NCI-H748 (cell line): Measurements from ENCODE around the gene C1QTNF12.
"Not testable (repeated sequence)": the region's sequence is repeated elsewhere in the genome, so short reads cannot be mapped to it uniquely, and the experiment has no call there.

Experiments used
- DNase-seq: peaks from one replicate; lab custom pipeline; 2025; ENCODE audit not compliant: unreplicated experiment; lab: John Stamatoyannopoulos, UW

C1QTNF12 gene

DNA sequence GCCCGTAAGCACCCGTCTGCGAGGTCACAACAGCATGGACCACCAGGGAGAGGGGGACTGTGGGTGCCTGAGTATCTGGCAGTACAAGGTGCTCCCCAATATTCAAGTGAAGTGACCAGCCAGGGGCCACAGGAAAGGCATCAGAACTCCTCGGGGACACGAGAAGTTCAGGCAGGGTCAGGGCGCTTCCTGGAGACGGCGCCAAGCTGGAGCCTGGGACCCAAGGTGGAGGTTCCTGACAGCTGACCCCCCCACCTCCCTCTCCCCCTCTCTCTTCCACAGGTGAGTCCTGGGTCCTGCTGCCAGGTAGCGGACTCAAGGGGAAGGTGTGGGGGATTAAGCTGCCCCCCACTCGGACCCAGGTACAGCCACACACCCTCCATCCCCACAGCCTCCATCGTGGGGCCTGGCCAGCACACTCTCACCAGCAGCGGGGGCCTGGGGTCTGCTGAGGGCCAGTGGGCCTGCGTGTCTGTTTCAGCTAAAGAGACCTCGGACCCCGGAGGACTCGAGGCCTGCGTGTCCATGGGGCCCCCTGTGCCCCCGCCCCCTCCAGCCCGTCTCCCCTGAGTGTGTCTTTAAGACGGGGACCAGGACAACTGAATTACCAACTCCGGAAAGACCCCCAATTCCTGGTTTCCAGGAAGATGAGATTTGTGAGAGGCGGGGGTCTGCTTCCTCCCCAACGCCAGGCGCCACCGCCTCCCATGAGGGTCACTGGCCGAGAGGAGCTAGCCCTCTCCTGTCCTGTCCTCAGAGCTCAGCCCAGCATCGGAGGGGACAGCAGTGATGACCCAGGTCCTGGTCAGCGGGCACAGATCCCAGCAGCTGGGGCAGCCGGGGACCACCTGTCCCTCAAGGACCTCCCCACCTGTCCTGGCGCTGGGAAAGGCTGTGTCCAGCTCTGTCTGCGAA is 46.3 kb downstream of the C1QTNF12 start:
- no peak for DNase-seq

DNA sequence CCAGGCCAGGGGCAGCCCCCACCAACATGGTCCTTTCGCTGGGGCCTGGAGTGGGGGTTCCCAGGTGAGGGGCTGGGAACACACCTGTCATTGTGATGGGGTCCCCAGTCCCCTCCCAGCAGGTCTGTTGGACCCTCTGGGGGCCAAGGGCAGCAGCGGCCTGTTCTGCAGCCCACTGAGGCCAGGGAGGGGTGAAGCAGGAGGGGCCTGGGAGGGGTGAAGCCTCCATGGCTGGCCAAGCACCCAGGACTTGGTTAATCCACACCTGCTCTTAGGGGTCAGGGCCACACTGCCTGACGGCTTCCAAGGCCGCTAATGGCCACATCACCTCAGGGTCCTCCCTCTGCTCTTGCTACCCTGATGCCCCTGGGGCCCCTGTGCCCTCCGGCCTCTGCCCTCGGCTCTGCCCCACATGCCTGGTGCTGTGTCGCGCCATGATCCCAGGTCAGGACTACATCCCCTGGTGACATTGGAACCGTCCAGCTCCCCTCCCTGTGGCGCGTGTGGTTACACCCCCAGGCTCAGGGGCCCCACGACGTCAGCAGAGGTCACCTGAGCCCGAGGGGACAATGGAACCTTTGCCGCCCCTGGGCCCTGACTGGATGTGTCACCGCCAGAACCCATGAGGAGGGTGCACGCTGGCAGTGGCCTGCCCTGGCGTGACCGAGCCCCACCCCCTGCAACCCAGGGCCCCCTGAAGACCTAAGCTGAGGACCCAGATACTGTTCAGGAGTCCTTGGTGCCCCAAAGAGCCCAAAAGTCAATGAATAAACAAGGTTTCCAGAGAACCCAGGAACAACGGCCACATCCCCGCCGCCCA is 47.2 kb downstream of the C1QTNF12 start:
- no peak for DNase-seq

DNA sequence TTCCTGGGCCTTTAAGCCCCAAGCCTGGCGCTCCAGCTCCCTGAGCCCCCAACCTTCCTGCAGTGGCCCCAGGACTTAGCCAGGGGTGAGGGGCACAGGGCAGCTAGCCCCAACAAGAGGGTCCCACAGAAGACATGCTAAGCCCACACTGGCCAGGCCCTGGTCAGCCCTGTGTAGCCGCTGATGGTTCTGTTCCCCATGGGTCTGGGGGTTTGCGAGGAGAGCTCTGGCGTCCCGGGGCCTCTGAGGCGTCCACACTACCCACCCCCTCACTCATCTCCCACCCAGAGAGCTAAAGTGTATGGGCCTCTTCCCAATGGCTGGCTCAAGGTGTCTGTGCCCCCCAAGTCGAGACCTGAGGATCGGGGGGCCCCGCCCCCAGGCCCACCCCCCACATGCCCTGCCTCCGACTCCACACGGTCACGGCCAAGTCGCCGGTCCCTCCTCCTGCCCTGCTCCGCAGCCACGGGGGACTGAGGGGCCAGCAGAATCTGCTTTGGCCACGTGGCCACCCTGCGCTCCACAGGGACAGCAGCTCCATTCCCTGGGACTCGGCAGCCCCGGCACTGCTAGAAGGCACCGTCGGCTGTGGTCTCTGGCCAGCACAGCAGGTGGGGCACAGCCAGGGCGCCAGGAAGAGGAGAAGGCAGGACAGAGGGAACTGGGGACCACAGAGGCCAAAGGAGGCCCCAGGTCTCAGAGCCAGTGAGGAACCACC is 47.9 kb downstream of the C1QTNF12 start:
- DNase-seq, result no peak

DNA sequence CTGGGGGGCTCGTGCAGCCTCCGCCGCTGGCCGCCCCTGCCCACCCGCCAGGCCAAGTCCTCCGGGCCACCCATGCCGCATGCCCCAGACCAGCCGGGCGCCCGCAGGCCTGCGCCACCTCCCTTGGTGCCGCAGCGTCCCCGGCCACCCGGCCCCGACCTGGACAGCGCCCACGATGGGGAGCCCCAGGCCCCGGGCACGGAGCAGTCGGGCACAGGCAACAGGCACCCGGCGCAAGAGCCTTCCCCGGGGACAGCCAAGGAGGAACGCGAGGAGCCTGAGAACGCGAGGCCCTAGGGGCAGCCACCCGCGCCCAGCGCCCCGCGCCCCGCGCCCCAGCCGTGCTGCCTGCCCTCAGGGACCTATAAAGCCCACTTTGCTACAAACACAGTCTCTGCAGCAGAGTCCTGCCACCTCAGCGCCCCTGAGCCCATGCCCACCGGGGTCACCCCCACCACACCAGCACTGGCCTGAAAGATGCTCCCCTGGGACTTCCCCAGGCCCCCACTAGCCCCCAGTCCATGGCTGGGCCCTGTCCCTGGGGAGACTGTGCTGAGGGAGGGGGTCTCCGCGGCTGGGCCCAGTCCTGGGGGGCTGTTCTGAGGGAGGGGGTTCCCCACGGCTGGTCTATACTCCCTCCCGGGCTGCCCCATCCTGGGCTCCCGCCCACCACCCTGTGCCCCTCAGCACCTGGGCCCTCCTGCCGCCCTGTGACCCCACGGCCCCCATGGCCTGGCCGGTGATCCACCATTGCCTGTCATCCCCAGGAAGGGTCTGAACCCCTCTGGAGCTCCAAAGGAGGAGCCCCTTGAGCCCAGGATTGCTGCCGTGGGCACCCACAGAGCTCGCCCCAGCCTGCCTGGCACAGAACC is 48.7 kb downstream of the C1QTNF12 start:
- no peak for DNase-seq

DNA sequence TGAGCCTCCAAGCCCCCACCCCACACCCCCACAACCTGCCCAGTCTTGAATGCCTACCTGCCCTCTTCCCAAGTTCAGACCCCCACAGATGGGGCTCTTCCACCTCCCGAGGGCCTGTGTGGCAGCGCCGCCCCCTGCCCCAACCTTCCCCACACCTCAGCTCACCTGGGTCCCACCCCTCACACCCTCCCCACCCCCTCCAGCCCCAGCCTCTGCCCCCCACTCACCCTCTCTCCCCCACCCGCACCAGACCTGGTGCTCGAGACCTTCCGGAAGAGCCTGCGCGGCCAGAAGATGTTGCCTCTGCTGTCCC is 49.4 kb downstream of the C1QTNF12 start:
- no peak for DNase-seq

DNA sequence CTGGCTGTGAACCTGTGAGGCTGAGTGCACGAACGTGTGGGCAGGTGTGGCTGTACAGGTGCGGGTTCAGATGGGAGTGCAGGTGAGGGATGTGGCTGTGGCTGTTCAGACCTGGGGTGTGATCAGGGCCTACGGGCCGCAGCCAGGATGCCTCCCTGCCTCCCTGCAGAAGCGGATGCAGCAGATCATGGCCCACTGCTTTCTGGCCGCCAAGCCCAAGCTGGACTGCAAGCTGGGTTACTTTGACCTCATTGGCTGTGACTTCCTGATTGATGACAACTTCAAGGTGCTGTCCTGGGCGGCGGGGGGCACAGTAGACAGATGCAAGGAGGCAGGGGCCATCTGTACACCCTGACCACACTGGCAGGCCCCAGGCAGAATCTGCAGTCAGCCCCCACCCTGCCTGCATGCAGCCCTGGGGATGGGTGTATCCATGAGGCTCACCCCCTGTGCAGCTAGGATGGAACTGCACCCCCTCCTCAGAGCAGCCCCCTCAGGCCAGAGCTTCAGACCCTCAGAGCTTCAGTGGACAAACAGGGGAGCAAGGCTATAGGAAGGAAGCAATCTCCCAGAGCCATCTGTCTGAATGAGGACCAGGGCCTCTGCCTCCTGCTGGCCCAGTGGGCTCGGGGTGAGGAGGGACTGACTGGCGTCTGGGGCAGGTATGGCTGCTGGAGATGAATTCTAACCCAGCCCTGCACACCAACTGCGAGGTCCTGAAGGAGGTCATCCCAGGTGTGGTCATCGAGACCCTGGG is 49.9 kb downstream of the C1QTNF12 start:
- no peak for DNase-seq

DNA sequence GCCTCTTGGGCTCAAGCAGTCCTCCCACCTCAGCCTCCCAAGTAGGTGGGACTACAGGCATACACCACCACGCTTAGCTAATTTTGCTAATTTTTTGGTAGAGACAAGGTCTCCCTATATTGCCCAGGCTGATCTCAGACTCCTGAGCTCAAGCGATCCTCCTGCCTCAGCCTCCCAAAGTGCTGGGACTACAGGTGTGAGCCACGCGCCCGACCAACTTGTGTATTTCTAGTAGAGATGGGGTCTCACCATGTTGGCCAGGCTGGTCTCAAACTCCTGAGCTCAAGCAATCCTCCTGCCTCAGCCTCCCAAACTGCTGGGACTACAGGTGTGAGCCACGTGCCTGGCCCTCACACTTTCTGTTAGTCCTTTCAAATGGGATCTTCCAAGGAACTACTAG is 50.8 kb downstream of the C1QTNF12 start:
- DNase-seq, result not testable (repeated sequence)

DNA sequence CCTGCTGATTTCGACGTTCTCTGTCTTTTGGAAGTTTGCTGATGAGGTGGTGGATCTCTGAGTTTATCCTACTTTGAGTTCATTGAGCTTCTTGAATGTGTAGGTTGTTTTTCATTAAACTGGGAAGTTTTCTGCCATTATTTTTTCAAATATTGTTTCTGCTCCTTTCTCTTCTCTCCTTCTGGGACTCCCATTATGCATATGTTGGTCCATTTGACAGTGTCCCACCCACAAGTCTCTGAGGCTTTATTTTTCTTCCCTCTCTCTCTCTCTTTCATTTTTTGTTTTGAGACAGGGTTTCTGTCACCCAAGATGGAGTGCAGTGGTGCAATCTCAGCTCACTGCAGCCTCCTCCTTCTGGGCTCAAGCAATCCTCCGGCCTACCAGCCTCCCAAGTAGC is 51.8 kb downstream of the C1QTNF12 start:
- no peak for DNase-seq
